CD4-positive, alpha-beta T cell treated with Interleukin-15 for 1 hour (primary cell): ENCODE results near the gene TMEM184A.
A peak's percentile ranks its signal among the peaks of the same experiment; 100 is the strongest.

Experiments used
- DNase-seq: peaks from one replicate; pipeline ENCODE4 v3.0.0-alpha.2; 2020

Gene TMEM184A

DNA sequence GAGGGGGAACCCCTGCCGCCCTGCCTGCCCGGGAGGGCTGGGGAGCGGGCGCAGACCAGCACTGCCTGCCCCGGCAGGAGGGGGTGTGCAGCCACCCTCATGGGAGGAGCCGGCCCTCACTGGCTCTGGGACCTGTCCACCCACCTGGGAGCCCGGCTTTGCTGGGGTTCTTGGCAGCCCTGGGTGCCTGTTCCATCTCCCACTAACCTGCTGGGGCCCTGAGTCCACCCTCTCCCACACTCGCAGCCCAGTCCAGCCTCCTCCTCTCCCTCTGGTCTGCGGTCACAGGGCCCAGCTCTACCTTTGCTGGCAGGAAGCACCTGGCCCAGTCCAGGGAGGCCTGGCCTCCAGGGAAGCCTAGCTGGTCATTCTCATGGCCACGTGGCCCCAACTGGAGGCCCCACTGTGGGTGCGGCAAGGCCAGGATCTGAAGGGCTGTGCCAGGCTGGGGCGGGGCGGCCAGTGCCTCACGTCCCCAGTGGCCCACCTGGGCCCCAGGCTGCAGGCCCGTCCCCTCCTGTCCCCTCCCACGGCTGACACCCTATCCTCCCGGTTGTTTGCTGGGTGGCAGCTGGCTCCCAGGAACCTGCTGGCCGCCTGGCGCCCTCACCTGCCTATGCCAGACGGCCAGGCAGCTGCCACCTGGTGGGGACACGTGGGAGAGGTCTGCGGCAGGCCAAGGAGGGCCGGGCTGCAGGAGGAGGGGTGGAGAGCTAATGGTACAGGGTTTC is at the start of gene TMEM184A:
TSS of gene TMEM184A (minus strand) at position 393 of the 731 bp plus-strand sequence. CDS start 721 bp downstream, outside the sequence.
- peak; percentile 45 for DNase-seq

DNA sequence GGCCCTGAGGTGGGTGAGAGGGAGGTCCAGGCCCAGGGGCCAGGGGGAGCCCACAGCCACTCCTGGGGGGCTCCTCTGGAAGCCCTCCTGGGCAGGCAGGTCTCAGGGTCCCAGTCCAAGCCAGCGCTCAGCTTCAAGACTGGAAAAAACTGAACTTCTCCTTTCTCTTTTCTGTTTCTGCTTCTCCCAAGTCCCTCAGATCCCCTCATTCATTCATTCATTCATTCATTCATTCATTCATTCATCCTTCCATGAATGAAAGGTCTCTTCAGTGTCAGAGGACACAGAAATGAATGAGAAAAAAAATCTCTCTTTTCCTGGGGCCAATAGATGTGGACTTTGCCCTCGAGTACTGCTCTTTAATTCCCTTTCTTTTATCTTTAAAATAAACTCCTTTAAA is 48.4 kb upstream of the TMEM184A start:
- DNase-seq = no peak

DNA sequence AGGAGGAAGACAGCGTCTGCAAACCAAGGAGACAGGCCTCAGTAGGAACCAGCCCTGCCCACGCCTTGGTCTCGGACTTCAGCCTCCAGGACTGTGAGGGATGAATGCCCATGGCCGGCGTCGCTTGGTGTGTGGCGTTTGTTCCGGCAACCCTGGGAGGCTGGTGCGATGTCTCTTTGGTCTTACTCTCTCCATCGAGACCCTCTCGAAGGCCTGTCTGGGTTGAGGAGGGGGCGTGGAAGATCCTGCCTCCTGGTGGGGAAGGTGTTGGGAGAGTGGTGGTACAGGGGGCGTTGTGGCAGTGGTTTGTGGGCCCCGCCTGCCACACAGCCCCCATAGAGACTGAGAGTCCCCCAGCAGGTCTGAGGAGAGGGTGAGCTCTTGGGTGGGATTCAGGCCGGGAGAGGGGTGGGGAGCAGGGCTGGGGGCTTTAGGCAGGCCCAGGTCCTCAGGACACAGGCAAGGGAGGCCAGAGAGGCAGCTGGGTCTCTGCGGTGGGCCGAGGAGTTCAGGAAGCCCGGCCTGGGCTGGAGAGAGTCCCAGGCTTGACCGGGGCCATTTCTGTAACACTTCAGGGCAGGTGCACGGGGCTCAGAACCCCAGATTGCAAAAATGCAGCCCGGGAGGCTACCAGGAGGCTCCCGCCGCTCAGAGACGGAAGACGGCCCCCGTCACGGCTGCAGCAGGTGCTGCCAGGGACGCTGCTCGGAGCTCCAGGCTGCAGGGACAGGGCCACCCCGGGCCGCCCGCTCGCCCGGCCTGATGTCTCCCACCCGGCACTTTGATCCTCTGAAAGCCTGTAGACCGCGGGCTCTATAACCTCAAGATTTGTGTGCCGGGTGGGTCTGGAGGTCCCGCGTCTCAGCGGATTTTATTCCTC is 47.6 kb upstream of the TMEM184A start:
- DNase-seq = no peak

DNA sequence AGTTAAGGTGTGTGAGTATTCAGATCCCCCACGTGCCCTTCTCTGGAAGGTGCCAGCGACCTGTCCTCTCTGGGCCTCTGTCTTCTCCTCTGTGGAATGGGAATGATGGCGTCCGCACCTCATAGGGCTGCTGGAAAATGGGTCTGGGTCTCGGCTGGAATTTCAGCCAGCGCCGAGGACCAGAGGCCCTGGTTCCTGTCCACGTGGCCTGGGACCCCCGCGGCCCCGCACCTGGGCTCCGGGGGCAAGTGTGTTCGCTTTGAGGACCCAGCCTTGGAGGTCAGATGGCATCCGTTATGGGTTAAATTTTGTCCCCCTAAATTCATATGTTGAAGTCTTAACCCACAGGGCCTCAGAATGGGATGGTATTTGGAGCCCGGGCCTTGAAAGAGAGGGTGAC is 46.4 kb upstream of the TMEM184A start:
- DNase-seq = no peak

DNA sequence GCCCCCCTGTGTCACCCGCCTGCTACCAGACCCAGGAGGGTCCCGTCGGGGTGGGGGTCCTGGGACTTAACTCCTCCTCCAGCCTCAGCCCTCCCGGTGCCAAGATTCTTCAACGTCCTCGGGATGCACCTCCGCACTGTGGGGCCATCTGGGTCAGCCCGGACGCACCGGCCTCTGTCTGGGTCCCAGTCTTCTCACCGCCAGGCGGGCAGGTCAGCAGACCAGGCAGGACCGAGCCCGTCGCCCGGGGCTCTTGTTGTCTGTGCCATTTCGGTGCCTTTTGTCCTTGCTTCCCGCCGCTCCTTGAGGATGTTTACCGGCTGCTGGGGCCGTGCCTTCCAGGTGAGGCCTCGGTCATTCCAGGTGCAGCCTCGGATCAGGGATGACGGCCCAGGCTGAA is 46.0 kb upstream of the TMEM184A start:
- no peak for DNase-seq

DNA sequence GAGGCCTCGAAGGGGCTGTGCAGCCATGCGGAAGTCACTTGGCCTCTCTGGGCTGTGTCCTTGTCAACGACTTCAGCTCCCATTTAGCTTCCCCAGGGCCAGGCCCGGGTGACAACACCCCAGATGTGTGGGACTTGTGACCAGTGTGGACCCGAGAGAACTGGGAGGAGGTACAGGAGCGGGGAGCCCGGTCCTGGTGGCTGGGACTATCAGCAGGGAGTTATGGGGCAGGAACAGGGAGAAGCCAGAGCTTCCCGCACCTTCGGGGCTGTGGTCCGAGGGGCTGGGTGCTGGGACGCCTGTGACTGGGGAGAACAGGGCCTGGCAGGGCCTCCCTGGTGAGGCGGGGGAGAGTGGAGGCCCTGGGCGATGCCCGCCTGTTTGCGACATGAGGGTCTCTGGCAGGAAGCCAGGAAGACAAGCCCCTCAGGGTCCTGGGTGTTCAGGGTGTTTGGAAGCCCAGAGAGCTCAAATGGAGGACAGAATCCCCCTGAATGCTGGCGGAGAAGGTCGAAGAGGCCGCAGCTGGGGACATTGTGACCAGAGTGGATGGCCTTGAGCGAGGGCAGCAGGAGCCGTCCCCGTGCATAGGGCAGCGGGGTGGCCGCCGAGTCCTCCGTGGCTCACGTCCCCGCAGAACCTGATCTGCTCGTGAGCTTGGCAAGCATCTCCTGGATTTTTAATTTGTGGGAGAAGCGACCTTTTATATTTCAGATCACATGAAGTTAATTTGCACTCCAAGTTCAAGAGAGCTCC is 43.8 kb upstream of the TMEM184A start:
- DNase-seq = no peak

DNA sequence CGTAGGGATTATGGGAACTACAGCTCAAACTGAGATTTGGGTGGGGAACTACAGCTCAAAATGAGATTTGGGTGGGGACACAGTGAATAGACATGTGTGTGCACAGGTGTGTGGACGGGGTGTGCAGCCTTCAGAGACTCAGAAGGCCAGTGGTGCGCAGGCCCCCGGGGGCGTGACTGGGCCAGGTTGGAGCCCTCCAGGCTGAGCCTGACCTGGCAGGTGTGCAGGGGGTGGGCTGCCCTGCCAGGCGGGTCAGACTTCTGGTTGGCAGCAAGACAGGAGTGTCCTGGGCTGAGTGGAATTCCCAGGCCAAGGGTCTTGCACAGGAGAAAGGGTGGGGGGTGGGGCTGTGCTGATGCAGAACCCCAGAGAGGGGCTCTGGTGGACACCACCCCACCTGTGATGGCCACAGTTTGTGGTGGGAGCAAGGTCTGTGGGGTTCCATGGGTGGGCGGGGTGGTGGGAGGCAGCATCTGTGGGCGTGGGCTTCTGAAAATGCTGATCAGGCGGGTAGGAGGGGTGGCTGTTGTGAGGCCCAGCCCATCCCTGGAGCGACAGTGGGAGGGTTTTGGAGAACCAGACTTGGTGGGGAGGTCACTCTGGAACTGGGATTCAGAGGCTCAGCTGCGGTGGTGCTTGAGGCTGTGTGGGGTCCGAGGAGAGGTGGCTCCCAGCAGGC is 43.1 kb upstream of the TMEM184A start:
- DNase-seq = no peak

DNA sequence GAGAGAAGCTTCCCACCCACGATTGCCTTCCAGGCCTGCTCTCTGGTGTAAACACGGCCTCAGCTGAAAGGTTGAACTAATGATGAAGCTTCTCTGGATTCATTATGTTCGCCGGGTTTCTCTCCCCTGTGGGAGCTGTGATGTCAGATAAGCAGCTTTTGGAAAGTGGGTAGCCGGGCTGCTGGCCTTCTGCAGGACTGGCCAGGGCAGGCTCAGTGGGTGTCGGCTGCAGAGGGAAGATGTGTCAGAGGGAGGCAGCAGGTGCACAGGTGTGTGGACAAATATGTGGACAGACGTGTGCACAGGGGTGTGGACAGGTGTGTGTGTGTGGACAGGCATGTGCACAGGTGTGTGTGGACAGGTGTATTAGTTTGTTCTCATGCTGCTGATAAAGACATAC is 42.3 kb upstream of the TMEM184A start:
- DNase-seq = no peak

DNA sequence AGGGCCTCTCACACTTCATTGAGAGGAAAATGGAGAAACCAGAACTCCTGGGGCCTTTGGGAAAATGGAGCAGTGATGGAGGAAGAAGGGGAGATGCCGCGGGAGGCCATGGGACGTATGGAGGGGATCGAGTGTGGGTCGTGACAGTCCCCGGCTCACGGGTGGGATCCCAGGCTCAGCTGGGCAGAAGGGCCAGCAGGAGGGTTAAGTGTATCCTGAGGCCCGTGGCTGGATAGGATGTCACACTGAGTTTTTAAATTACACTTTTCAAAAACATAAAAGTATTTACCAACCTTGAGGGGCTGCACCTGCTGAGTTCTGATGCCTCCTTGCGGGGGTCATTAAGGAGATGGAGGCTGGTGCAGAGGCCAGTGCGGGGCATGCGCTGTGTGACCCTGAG is 41.8 kb upstream of the TMEM184A start:
- DNase-seq = no peak

DNA sequence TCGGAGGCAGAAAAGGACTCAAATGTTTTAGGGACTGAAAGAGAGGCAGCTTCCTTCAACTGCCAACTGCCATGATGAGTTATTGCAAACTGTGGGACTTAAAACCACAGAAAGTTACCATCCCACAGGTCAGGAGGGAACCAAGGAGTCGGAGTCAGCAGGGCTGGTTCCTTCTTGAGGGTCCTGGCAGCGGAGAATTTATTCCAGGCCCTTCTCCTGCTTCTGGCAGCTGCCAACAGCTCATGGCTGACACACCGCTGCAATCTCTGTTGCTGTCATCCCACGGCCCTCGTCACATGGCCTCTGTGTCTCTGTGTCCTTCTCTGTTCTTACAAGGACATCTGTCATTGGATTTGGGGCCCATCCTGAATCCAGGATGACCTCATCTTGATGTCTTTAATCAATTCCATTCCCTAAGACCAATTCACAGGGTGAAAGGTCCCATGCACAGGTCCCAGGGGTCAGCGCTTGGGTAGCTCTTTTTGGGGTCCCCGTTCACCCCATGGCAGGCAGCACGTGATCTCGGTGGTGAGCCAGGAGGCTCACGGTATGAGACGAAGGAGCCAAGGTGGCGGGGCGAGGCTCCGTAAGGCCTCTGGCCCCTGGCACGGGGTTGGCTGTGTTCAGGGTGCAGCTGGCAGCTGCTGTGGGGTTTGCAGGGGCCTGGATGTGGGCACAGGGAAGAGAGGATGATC is 41.2 kb upstream of the TMEM184A start:
- DNase-seq = no peak

DNA sequence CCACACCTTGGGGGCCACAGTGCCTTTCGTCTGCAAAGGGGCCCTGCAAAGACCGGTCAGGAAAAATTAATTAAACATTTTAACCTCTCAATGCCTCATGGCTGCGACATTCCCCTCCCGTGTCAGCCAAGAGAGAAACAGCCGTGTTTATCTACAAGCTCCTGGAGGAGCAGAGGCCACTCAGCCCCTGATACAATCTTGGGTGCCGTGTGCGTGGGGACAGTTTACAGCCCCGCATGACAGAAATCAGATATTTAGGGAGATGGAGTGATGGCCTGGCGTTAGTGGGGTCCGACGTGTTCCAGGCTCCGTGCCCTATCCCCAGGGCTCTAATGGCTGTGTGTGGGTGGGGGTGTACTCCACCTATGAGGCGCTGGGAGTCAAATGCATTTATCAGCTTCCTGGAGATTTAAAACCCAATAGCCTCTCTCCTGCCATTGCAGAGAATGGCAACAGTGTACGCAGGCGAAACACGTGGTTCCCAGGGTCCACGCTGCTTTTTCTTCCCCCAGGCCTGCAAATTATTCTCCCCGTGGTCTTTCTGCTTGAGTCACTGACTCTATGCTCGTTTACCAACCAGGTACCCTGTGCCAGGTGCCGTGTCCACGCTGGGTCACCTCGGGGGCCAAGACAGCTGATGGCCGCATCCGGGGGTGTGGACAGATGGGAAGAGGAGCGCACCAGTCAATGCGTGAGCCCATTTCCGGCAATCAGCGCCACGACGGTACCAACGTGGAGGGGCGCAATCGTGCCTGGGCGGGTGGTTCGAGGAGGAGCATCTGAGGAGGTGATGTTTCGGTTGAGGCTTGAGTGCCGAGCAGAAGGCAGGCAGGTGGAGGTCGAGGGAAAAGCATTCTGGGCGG is 40.4 kb upstream of the TMEM184A start:
- no peak for DNase-seq

DNA sequence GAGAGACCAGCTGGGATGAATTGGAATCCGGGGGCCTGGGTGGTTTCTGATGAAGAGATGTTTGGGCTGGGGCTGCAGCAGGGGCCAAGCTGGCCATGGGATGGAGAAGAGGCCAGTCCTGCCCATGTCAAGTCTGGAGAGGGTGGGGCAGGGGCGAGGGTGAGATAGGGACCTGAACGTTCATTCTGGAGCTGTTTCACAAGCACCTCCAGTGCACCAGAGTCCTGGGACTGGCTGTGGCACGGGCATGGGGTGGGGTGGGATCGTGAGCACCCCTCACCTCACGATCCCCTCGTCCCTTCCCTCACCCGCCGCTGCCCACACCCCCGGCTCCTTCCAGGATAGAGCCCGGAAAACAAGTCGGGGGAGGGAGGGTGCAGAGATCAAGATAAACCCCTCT is 39.6 kb upstream of the TMEM184A start:
- no peak for DNase-seq

DNA sequence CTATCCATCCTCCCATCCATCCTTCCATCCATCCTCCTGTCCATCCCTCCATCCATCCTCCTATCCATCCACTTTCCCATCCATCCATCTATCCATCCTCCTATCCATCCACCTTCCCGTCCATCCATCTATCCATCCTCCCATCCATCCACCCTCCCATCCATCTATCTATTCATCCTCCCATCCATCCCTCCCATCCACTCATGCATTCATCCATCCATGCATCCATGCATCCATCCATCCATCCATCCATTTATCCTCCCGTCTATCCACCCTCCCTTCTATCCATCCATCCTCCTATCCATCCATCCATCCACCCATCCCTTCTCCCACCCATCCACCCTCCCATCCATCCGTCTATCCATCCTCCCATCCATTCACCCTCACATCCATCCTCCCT is 39.0 kb upstream of the TMEM184A start:
- no peak for DNase-seq

DNA sequence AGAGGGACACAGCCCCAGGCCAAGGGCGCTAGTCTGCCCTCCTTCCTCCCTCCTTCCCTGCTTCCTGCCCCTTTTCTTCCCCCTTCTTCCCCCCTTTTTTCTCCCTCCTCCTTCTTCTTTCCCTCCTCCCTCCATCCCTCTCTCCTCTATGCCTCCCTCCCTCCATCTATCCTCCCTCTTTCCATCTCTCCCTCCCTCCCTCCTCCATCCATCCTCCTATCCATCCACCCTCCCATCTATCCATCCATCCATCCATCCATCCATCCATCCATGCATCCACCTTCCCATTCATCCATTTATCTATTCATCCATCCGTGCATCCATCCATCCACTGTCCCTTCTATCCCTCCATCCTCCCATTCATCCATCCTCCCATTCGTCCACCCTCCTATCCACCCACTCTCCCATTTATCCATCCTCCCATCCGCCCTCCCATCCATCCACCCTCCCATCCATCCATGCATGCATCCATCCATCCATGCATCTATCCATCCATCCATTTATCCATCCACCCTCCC is 38.0 kb upstream of the TMEM184A start:
- no peak for DNase-seq

DNA sequence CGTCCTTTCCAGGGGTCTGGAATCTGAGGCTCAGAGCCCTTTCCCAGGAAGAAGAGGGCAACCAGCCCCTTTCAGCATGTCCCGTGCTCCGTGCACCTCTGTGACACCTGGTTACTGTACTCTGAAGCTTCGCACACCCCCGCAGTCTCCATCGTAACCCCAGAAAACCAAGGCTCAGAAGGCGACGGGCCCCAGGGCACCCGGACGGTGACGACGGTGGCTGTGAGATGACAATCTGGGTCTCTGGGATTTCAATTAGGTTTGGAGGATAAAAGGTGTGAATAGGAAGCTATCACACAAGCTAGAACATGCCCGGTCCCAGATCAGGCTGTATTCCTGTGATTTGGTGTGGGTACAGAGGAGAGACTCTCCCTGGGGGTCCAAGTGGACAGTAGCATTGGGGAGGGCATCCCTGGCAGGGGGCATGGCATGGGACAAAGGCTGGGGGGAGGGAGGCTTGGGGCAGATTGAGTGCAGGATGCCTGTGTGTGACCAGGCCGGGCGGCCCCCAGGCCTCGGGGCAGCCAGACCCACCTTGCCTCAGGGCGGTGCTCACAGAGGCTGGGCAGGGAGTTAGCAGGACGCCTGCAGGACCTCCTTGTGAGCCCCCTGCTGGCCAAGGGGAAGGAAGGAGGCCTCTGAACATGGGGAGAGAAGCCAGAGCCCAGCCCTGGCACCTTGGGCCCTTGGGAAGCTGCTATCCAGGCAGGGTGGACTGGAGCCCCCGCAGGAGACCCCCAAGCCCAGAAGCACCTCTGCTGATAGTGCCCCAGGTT is 37.3 kb upstream of the TMEM184A start:
- DNase-seq = no peak

DNA sequence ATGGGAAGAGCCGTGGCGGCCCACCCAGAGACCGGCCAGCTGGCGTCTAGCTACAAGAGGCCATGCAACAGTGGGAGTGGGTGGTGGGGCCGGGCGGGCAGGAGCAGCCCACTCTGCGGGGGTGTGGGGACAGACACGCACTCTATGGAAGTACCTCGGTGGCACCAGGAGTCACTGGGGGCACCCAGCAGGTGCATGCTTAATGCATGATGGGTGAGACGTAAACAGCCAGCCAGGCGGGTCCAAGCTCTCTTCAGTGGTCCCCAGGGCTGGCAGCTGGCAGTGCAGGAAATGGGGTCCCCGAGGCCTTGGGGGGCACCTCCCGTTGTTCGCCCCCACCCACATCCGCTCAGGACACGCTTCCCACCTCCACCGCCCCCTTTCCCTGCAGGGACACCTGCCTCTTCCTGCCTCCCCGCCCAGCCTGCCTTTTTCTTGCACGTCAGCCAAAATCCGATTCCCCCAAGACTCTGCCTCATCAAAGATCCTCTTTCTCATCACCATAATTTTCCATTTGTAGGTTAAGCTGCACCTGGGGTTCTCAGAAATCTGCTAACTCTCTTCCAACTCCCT is 36.4 kb upstream of the TMEM184A start:
- DNase-seq = no peak

DNA sequence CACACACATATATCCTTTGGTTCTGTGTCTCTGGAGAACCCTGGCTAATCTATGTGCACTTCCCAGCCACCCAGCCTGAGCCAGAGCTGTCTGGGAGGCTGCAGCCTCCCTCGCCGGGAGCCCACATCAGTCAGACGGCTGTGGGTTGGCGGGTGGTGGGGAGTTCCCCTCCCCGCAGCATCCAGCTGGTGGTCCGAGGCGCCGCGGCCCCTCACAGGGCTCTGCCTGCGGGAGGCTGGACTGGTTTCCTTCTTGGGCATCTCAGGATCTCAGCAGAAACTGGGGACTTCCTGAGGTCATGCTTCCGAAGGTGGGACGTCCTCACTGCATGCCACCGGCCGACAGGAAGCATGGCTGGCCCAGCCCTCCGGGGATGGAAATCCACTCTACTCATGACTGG is 35.9 kb upstream of the TMEM184A start:
- no peak for DNase-seq

DNA sequence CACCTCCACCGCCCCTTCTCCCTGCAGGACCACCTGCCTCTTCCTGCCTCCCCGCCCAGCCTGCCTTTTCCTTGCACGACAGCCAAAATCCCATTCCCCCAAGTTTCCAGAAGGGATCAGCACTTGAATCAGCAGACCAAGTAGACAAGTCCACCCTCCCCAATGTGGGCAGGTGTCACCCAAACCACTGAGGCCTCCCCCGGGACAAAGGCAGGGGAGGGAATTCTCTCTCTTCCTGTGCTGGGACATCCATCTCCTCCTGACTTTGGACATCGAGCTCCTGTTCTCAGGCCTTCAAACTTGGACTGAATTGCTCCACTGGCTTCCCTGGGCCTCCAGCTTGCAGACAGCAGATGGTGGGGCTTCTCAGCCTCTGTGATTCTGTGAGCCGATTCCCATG is 35.4 kb upstream of the TMEM184A start:
- no peak for DNase-seq

DNA sequence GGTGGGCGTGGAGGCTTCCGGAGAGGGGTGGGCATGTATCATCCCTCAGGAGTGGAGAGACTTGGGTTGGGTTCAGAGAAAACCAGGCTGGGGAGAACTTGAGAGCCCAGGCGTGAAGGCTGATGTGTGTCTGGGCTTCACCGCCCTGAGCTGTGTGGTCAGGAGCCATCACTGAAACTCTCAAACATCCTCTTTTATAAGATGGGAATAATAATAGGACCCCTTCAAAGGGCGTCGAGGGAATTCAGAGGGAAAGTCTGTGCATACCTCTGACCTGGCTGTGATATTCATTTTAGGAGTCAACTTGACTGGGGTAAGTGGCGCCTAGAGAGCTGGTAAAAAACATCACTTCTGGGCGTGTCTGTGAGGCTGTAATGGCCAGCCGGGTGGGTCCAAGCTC is 34.9 kb upstream of the TMEM184A start:
- no peak for DNase-seq

DNA sequence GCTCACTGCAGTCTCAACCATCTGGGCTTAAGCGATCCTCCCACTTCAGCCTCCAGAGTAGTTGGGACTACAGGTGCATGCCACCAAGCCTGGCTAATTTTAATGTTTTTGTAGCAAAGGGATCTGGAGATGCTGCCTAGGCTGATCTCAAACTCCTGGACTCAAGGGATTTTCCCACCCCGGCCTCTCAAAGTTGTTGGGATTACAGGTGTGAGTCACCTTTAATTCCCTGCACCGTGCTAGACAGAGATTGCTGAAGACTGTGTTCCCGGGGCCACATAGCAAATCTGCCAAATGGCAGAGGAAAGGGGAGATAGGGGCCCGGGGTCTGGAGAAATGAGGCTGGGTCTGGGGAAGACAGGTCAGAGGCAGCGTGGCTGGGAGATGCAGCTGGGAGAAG is 34.5 kb upstream of the TMEM184A start:
- DNase-seq = no peak
